Mucosa of descending colon (tissue), 3 donors: ENCODE data around the gene SORBS1. TPM values are rescaled to one million over a fixed set of nuclear protein-coding genes. Genes with fewer than 3 reads are reported as not detected.
A peak's percentile ranks its signal among the peaks of the same experiment; 100 is the strongest.

Experiments used
- ATAC-seq: fragments of 200-7000 bp; cut with Tn5 transposase; one replicate; pipeline ENCODE4 v1.9.1; 2020; ENCODE audit warnings: mild to moderate bottlenecking, moderate library complexity
- DNase-seq, 3 donors: peaks; one replicate each; pipeline ENCODE4 v3.0.0-alpha.2; 2020
- H3K36me3 ChIP-seq: fragments of 200-600 bp; one replicate; pipeline ENCODE4 v1.8.0; 2021; ENCODE audit warnings: low read depth, mild to moderate bottlenecking
- H3K4me1 ChIP-seq: fragments of 200-600 bp; one replicate; pipeline ENCODE4 v1.8.0; 2021; ENCODE audit warnings: low read depth, mild to moderate bottlenecking
- H3K4me3 ChIP-seq: fragments of 200-600 bp; one replicate; pipeline ENCODE4 v1.8.0; 2021; ENCODE audit warnings: mild to moderate bottlenecking
- H3K9me3 ChIP-seq: fragments of 200-600 bp; one replicate; pipeline ENCODE4 v1.8.0; 2021; ENCODE audit warnings: mild to moderate bottlenecking
- intact Hi-C, 2 donors: fragments of 100-400 bp; cut with DNase I in 1 of 2; cut with micrococcal nuclease in 1 of 2; formaldehyde crosslinking; loops; one replicate each; pipeline versions ENCODE4 v1.11.0 to v1.11.1; 2022; cut with DNase I, micrococcal nuclease
- long read RNA-seq, 2 donors: library from polyadenylated mRNA; unstranded; transcript quantifications; one replicate each; pipeline ENCODE4 v2.0.0, GENCODE V29; 2019 to 2021
- total RNA-seq, 3 donors: library from RNA; stranded (reverse); fragmentation: NEBNext Ultra II Directional in 2 of 3; extraction: Animal tissue kit (Norgen Biotek cat#: 25700) in 2 of 3; gene quantifications; one replicate each; pipeline versions ENCODE4 v1.2.1 to v1.2.4, GENCODE V29; 2021 to 2023
- TF ChIP-seq, protein P1 (sequence below): fragments of 200-600 bp; IDR thresholded peaks from one replicate; pipeline ENCODE4 v1.8.0; 2022; ENCODE audit warnings: antibody characterized with exemption, mild to moderate bottlenecking
- donor health status: DM: no; HTN: no; CAD: no; lungs with moderate emphysema.
- donor health status: DM: no; HTN: no; CAD: no.
- donor health status: DM: no; HTN: yes; CAD: no.

The SORBS1 gene
- total RNA-seq, result 100 to 1,000 TPM in 1 of 3 donors, 10 to 100 TPM in 2; 48.9 to 699 (median 99.3) TPM
- long read RNA-seq, donor 1, partial matches to known transcripts, result 66 of 137 reads
- long read RNA-seq, donor 1, other reads (novel, unspliced or antisense), result 69 of 137 reads
- long read RNA-seq, donor 2, partial matches to known transcripts, result 0 of 6 reads
- long read RNA-seq, donor 2, other reads (novel, unspliced or antisense), result 6 of 6 reads

DNA sequence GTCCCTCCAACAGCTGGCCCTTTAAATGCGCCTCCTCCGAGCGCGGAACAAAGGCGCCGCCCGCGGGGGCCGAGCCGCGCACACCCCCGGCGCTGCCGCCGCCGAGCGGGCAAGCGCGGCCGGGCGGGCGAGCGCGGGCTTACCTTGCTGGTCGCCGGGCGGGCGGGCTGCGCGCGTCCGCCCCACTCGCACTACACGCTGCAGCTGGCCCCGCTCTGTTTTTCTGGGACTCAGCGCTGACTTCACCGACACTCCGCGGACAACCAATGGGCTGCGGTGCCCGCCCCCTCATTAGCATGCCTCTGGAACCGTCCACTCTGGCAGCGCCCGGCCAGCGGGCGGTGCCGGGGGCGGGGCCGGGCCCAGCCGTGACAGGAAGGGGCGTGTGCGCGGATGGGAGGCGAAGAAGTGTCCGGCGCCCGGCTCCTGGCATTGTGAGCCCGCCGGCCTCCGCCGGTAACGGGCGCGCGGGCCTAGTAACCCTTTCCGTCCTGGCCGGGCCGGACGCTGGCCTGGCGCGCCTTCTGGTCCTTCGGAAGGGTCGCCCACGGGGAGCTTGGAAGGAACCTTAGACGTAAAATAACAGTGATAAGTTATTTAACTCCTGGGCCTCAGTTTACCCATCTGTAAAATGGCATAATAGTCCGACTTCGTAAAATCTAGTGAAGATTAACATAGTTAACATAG is at the start of gene SORBS1:
Gene SORBS1 (minus strand): TSS at position 195 of the 687 bp plus-strand sequence. CDS start 120,236 bp downstream, outside the sequence.
- Histone ChIP-seq H3K4me1 (peaks cover 18% of the 10 kb centered on the region), H3K4me3 (peak within 1 kb of the TSS; percentile 34), H3K9me3 (no peaks in the 10 kb centered on the region), H3K36me3 (no peaks in the 10 kb centered on the region)
- intact Hi-C loops, result no loop called here
- peak; percentile 95 to 97 (median 96) for DNase-seq
- peak; percentile 99 for ATAC-seq
- TF ChIP-seq, protein P1, sequence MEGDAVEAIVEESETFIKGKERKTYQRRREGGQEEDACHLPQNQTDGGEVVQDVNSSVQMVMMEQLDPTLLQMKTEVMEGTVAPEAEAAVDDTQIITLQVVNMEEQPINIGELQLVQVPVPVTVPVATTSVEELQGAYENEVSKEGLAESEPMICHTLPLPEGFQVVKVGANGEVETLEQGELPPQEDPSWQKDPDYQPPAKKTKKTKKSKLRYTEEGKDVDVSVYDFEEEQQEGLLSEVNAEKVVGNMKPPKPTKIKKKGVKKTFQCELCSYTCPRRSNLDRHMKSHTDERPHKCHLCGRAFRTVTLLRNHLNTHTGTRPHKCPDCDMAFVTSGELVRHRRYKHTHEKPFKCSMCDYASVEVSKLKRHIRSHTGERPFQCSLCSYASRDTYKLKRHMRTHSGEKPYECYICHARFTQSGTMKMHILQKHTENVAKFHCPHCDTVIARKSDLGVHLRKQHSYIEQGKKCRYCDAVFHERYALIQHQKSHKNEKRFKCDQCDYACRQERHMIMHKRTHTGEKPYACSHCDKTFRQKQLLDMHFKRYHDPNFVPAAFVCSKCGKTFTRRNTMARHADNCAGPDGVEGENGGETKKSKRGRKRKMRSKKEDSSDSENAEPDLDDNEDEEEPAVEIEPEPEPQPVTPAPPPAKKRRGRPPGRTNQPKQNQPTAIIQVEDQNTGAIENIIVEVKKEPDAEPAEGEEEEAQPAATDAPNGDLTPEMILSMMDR, result no peak

DNA sequence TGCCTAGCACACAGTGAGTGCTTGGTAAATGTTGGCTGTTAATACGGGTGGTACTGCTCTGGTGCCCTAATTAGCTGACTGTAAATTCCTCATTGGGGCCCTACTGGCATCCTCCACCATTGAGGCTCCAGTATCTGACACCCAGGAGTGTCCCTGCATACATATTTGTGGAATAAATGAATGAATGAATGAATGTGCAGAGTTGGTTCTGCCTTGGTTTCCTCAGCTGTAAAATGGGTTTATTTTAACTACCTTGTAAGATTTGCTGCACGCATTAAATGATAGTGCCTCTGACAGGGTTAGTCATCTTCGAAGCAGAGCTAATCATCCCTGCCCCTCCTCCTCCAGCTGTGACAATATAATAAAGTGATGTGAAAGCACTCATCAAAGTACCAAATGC is 49.6 kb upstream of the SORBS1 start:
- peaks cover 13% of the 10 kb centered on the region for H3K4me1 ChIP-seq
- ATAC-seq (no peak), DNase-seq (no peak)
- no peak overlapping the region for H3K4me3 ChIP-seq
- H3K9me3 ChIP-seq, result no peaks in the 10 kb centered on the region
- peaks cover 4% of the 10 kb centered on the region for H3K36me3 ChIP-seq
- intact Hi-C loops, result no loop called here
- TF ChIP-seq, protein P1, result no peak

DNA sequence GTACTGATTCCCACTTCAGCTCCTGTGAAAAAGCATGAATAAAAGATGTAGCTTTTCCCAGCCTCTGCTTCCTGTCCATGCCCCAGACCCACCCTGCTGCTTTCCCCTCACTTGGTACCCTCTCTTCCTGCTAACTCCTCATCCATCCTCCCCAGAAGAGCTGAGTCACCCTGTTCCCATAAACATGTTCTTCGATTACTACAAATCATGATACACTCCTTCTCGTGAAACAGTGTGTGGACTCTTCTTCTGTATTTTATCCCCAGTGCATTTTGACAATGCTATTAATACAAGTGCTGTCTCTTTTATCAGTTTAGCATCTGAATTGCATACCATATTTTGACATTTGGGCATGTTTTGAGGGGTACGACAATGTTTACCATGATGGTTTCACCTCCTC is 45.8 kb upstream of the SORBS1 start:
- DNase-seq, result no peak
- Histone ChIP-seq H3K9me3 (no peaks in the 10 kb centered on the region), H3K36me3 (no peaks in the 10 kb centered on the region), H3K4me1 (no peaks in the 10 kb centered on the region), H3K4me3 (no peak overlapping the region)
- ATAC-seq, result no peak
- TF ChIP-seq, protein P1, result no peak
- intact Hi-C loops, result loop anchor here in 1 of 2 donors (10.0 kb wide), 2 partner anchors 172 to 232 kb away; no protein-coding TSS in a partner anchor

DNA sequence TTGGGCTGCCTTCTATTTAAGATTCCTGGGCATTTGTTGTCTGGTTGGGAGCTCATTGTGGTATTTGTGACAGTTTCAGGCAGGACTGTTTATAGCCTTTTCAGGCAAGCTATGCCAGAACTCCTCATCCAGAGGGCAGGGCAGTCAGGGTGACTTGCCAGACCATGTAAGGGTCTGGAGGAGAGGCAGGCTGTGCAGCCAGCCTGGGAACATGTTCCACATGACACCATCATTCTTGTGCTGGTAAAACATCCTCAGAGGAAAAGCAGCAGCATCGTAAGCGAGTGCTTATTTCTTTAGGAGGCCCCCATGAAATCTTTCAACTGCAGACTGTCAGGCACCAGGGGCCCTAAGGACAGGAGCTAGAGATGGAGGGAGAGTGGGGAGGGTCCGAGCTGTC is 44.0 kb upstream of the SORBS1 start:
- intact Hi-C loops, result loop anchor here in 1 of 2 donors (10.0 kb wide), 2 partner anchors 170 to 230 kb away; no protein-coding TSS in a partner anchor
- peaks cover 8% of the 10 kb centered on the region for H3K4me1 ChIP-seq
- no peak for DNase-seq
- ATAC-seq, result no peak
- TF ChIP-seq, protein P1, result no peak
- no peak overlapping the region for H3K4me3 ChIP-seq
- H3K36me3 ChIP-seq, result no peaks in the 10 kb centered on the region
- H3K9me3 ChIP-seq, result no peaks in the 10 kb centered on the region

DNA sequence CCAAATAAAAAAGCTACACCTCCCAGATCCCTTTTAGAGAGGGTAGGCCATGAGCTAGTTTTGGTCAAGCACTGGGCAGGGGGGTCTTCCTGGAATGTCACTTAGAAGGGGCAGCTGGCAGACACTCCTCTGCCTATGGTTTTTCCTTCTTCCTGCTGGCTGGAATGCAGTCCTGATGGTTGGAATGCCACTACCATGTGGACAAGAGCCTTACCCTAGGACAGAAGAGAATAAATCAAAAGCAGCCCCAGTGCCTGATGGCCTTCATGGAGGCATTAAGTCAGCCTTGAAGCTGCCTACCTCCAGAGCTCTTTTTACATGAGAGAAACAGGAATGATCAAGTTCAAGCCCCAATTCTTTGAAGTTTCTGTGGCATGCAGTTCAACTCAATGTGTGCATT is 43.5 kb upstream of the SORBS1 start:
- intact Hi-C loops, result loop anchor here in 1 of 2 donors (10.0 kb wide), 2 partner anchors 170 to 230 kb away; no protein-coding TSS in a partner anchor
- Histone ChIP-seq H3K36me3 (no peaks in the 10 kb centered on the region), H3K4me1 (peaks cover 8% of the 10 kb centered on the region), H3K4me3 (no peak overlapping the region), H3K9me3 (no peaks in the 10 kb centered on the region)
- TF ChIP-seq, protein P1, result no peak
- DNase-seq, result no peak
- no peak for ATAC-seq
